Uterus (tissue), 2 donors: Measurements from ENCODE around the gene C1orf198.

ENCODE experiments used
- POLR2A ChIP-seq, 2 donors: fragments of 450-650 bp; IDR thresholded peaks; one replicate each; pipeline ENCODE4 v1.6.1; 2016; ENCODE audit warnings: antibody characterized with exemption in 2 of 2, mild to moderate bottlenecking in 1 of 2, moderate library complexity in 1 of 2
- TF ChIP-seq, protein P1 (sequence below), 4 experiments: fragments of 200-600 bp in 2 of 4; fragments of 450-650 bp in 2 of 4; sonication (generic) in 2 of 4; IDR thresholded peaks; one replicate each; pipeline ENCODE4 v1.5.1; 2016 to 2019; ENCODE audit warnings: antibody characterized with exemption in 4 of 4, mild to moderate bottlenecking in 2 of 4, moderate library complexity in 1 of 4

DNA sequence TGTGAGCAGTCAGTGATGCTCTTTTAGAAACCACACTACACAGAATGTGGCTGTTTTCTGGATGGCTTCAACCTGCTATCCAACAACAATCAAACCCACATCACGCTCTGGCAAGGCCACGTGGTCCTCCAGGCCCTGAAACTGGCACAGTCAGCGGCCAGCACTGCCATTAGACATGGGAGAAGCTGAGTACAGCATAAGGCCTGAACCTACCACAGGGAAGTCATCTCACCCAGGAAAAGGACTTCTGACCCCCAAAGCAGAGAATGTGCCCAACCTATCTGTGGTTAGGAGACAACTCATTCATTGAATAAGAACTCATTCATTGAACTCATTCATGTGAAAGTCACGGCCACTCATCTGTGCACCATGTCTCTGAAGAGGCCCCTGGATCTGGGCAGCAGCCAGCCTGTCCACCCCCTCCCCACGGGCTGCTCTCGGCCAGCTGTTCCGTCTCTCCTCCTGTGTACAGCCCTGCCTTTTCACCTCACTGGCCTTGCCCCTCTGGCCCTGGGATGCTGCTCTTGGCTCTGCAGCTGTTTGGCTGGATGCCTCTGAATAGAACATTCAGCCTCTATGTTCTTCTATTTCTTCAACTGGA, 41.1 kb downstream of the C1orf198 start:
- no peak for TF ChIP-seq POLR2A (IDR thresholded peaks at IDR 0.05)
- TF ChIP-seq, protein P1, sequence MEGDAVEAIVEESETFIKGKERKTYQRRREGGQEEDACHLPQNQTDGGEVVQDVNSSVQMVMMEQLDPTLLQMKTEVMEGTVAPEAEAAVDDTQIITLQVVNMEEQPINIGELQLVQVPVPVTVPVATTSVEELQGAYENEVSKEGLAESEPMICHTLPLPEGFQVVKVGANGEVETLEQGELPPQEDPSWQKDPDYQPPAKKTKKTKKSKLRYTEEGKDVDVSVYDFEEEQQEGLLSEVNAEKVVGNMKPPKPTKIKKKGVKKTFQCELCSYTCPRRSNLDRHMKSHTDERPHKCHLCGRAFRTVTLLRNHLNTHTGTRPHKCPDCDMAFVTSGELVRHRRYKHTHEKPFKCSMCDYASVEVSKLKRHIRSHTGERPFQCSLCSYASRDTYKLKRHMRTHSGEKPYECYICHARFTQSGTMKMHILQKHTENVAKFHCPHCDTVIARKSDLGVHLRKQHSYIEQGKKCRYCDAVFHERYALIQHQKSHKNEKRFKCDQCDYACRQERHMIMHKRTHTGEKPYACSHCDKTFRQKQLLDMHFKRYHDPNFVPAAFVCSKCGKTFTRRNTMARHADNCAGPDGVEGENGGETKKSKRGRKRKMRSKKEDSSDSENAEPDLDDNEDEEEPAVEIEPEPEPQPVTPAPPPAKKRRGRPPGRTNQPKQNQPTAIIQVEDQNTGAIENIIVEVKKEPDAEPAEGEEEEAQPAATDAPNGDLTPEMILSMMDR (IDR thresholded peaks at IDR 0.05): no peak
